Occipital lobe (tissue), 2 donors: ENCODE data around the gene SLC25A42. TPM values are rescaled to one million over a fixed set of nuclear protein-coding genes. Genes with fewer than 3 reads are reported as not detected.

ENCODE experiments used
- DNase-seq: peaks from one replicate; lab custom pipeline; 2025; lab: John Stamatoyannopoulos, UW
- total RNA-seq: library from RNA; depleted of rRNA; stranded (reverse); fragments of >200 nt; gene quantifications from one replicate; pipeline ENCODE4 v1.2.3, GENCODE V29; 2014

SLC25A42 gene
- total RNA-seq, 1 donor from 2014 or later: 12.6 TPM

- DNase-seq: no peak
Observed at GRCh38 chr19:19050731-19051130, 13.1 kb upstream of the SLC25A42 start.

GRCh38 chr19:19051478-19052213 lies 12.1 kb upstream of the SLC25A42 start:
- no peak for DNase-seq

- no peak for DNase-seq
Observed at GRCh38 chr19:19052921-19053320, 10.9 kb upstream of the SLC25A42 start.

GRCh38 chr19:19053508-19054314 lies 10.1 kb upstream of the SLC25A42 start:
- DNase-seq: no peak

GRCh38 chr19:19054315-19054938 lies 9.4 kb upstream of the SLC25A42 start:
- no peak for DNase-seq

GRCh38 chr19:19054939-19055440 lies 8.8 kb upstream of the SLC25A42 start:
- no peak for DNase-seq

GRCh38 chr19:19055701-19056100 lies 8.1 kb upstream of the SLC25A42 start:
- DNase-seq: no peak

GRCh38 chr19:19056636-19057275 lies 7.0 kb upstream of the SLC25A42 start:
- DNase-seq: no peak

- no peak for DNase-seq
Observed at GRCh38 chr19:19057317-19057716, 6.5 kb upstream of the SLC25A42 start.

- DNase-seq: no peak
Observed at GRCh38 chr19:19057720-19058119, 6.1 kb upstream of the SLC25A42 start.

- DNase-seq: no peak
Observed at GRCh38 chr19:19059018-19059836, 4.6 kb upstream of the SLC25A42 start.

- no peak for DNase-seq
Observed at GRCh38 chr19:19059837-19060611, 3.8 kb upstream of the SLC25A42 start.

GRCh38 chr19:19061506-19061905 lies 2.3 kb upstream of the SLC25A42 start:
- DNase-seq: no peak

- DNase-seq: no peak
Observed at GRCh38 chr19:19062454-19063182, 1.2 kb upstream of the SLC25A42 start.

GRCh38 chr19:19064098-19064722 lies 416 bp downstream of the SLC25A42 start:
- no peak for DNase-seq

- DNase-seq: no peak
Observed at GRCh38 chr19:19064811-19065745, 1.3 kb downstream of the SLC25A42 start.

GRCh38 chr19:19067276-19068072 lies 3.7 kb downstream of the SLC25A42 start:
- no peak for DNase-seq
